Fibroblast of mammary gland (primary cell): ENCODE measurements around the gene LUZP2.

ENCODE experiments used
- DNase-seq: peaks from one replicate; pipeline ENCODE4 v3.0.0-alpha.2; 2010; ENCODE audit warnings: low read depth
- H3K4me3 ChIP-seq: 2 replicates; pipeline ENCODE4 v1.5.1; 2011; ENCODE audit warnings: low read depth, mild to moderate bottlenecking, low read length, moderate library complexity; ENCODE audit not compliant: control insufficient read depth
- TF ChIP-seq, protein P1 (sequence below): conservative IDR thresholded peaks from 2 replicates; pipeline ENCODE4 v1.5.1; 2011; ENCODE audit warnings: low read depth, low read length, inconsistent platforms; ENCODE audit not compliant: control insufficient read depth, insufficient read depth

Gene LUZP2

DNA sequence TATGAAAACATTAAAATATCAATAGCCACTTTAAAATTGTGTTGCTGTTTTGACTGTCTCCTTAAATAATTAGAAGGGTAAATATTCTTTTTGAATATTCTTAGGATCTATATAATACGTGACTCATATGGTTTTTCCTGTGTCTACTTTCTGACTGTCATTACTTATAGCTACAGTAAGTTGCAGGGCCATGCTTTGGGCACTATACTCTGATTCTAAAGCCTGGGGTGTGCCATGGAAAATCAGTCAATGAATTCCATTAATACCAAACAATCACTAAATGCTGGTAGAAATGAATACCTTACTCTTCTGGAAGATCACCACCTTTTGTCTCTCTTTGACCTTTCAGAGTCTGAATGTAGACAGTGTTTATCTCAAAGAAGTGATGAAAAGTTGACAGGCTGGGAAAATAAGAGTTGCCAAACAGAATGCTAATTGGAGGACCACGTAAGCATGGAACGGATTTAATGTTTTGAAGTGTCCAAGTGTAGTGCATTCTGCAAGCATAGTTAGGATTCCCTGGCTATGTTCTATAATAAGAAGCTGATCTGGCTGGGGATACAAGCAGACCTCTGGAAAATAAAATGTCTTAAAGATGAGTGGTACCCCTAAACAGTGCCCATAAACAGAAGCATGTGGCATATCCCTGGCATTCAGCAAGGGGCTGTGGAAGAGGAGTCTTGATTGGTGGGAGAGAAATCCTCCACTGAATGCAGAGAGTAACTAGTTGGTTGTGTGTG lies 16.8 kb downstream of the LUZP2 start:
- TF ChIP-seq, protein P1, sequence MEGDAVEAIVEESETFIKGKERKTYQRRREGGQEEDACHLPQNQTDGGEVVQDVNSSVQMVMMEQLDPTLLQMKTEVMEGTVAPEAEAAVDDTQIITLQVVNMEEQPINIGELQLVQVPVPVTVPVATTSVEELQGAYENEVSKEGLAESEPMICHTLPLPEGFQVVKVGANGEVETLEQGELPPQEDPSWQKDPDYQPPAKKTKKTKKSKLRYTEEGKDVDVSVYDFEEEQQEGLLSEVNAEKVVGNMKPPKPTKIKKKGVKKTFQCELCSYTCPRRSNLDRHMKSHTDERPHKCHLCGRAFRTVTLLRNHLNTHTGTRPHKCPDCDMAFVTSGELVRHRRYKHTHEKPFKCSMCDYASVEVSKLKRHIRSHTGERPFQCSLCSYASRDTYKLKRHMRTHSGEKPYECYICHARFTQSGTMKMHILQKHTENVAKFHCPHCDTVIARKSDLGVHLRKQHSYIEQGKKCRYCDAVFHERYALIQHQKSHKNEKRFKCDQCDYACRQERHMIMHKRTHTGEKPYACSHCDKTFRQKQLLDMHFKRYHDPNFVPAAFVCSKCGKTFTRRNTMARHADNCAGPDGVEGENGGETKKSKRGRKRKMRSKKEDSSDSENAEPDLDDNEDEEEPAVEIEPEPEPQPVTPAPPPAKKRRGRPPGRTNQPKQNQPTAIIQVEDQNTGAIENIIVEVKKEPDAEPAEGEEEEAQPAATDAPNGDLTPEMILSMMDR: no peak
- H3K4me3 ChIP-seq: no peak overlapping the region
- no peak for DNase-seq

DNA sequence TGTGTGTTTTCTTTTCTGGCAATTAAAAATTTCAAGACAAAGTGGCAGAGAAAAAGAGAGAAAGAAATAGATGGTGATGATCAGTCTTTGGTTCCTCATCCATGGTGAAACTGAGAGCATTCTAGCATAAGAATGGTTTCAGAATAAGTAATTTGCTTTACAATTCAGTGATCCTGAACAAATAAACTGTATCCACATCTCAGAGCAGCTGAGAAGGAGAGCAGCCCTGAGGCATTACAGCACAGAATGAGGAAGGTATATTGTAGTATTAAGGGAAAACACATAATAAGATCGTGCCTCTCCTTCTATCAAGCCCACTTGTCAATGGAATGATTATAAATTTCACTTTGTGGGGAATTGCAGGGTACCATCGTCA lies 17.4 kb downstream of the LUZP2 start:
- TF ChIP-seq, protein P1: no peak
- no peak overlapping the region for H3K4me3 ChIP-seq
- no peak for DNase-seq

- TF ChIP-seq, protein P1: no peak
- no peak overlapping the region for H3K4me3 ChIP-seq
Measured at GRCh38 chr11:24515632-24516031, 18.8 kb downstream of the LUZP2 start.

DNA sequence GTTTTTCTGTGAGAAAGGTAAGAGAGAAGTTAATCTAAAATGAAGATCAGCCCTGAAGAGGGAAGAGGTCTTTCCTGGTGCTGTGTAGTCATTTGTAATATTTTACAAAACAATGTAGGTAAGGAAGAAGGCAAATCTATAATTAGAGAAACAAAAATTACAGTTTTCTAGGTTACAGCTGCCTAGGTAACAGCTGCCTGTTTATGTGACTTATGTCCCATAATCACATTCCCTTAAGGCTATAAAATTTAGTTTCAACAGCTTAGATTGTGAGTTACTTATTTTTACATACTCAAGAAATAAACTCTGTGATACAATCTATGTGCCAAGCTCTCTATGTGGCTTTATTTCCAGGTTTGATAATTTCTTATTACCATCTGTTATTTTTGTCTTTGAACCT lies 19.8 kb downstream of the LUZP2 start:
- no peak overlapping the region for H3K4me3 ChIP-seq
- DNase-seq: no peak
- TF ChIP-seq, protein P1: no peak

More at GRCh38 chr11:24515632-24516031, 18.8 kb downstream of the LUZP2 start:
- DNase-seq: no peak

DNA sequence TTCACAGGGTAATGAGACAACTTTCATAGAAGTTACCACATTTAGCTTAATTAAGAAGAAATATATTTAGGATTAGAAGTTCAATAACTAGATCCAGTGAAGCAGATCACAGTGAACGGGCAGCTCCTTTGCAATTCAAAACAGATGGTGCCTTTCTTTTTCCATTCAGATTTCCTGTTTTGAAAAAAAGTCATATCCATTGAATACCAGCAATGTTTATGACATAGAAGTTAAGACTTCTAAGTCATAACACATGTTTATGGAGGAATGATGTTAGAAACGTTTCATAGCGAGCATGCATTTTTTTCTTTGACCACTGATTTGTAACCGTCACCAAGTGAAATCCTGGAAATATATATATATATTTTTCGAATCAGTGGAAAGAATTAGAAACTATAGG lies 24.7 kb downstream of the LUZP2 start:
- TF ChIP-seq, protein P1: no peak
- H3K4me3 ChIP-seq: no peak overlapping the region
- no peak for DNase-seq

- TF ChIP-seq, protein P1: no peak
- DNase-seq: no peak
- no peak overlapping the region for H3K4me3 ChIP-seq
Measured at GRCh38 chr11:24524156-24524555, 27.3 kb downstream of the LUZP2 start.

DNA sequence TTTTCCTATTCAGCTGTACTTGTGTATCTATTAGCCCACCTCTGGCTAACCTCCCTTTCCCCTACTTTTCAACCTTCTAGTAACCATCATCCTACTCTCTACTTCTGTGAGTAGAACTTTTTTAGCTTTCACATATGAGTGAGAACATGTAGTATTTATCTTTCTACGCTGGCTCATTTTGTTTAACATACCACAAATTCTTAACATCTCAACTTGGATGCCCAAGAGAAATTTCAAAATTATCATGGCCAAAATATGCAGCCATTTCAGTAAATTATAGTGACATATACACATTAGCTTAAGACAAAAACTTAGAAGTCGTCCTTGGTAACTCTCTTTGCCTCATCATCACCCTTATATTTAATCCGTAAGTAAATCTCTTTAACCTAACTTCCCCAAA lies 34.7 kb downstream of the LUZP2 start:
- TF ChIP-seq, protein P1: no peak
- no peak for DNase-seq
- no peak overlapping the region for H3K4me3 ChIP-seq
